NCI-H1694 (cell line): ENCODE results near the gene FAM210A.

Source experiments
- DNase-seq: peaks from one replicate; lab custom pipeline; 2025; lab: John Stamatoyannopoulos, UW

The FAM210A gene

GRCh38 chr18:13645093-13645492 is 81.3 kb downstream of the FAM210A start:
- no peak for DNase-seq

- no peak for DNase-seq
These were observed 83.1 kb downstream of the FAM210A start for GRCh38 chr18:13643261-13643751.

- DNase-seq: no peak
These were observed 83.9 kb downstream of the FAM210A start for GRCh38 chr18:13642440-13642827.

GRCh38 chr18:13641551-13642439 is 84.6 kb downstream of the FAM210A start:
- DNase-seq: no peak

- no peak for DNase-seq
These were observed 86.0 kb downstream of the FAM210A start for GRCh38 chr18:13640266-13640860.

GRCh38 chr18:13638719-13639595 is 87.4 kb downstream of the FAM210A start:
- no peak for DNase-seq

- DNase-seq: no peak
These were observed 91.3 kb downstream of the FAM210A start for GRCh38 chr18:13635046-13635445.

- DNase-seq: no peak
These were observed 92.7 kb downstream of the FAM210A start for GRCh38 chr18:13633700-13634099.

GRCh38 chr18:13630716-13631268 is 95.6 kb downstream of the FAM210A start:
- no peak for DNase-seq

- DNase-seq: peak; percentile 55
These were observed 96.3 kb downstream of the FAM210A start for GRCh38 chr18:13629841-13630715.

GRCh38 chr18:13628211-13628610 is 98.1 kb downstream of the FAM210A start:
- no peak for DNase-seq

- no peak for DNase-seq
These were observed 98.7 kb downstream of the FAM210A start for GRCh38 chr18:13627639-13628038.

GRCh38 chr18:13626544-13626908 is 99.8 kb downstream of the FAM210A start:
- DNase-seq: no peak

- no peak for DNase-seq
These were observed 100.4 kb downstream of the FAM210A start for GRCh38 chr18:13625843-13626543.

GRCh38 chr18:13625355-13625754 is 101.0 kb downstream of the FAM210A start:
- no peak for DNase-seq

- DNase-seq: no peak
These were observed 101.7 kb downstream of the FAM210A start for GRCh38 chr18:13624563-13625237.

GRCh38 chr18:13623871-13624270 is 102.5 kb downstream of the FAM210A start:
- no peak for DNase-seq

GRCh38 chr18:13623348-13623747 is 103.0 kb downstream of the FAM210A start:
- DNase-seq: no peak

- DNase-seq: no peak
These were observed 103.6 kb downstream of the FAM210A start for GRCh38 chr18:13622751-13623150.
